HG02884 (cell line): Measurements from ENCODE around the gene HRAS.
A peak's percentile ranks its signal among the peaks of the same experiment; 100 is the strongest.
"Not testable (repeated sequence)": the region's sequence is repeated elsewhere in the genome, so short reads cannot be mapped to it uniquely, and the experiment has no call there.

ENCODE experiments used
- ATAC-seq: cut with Tn5 transposase; IDR thresholded peaks from one replicate; pipeline ENCODE4 v1.9.1; 2021; ENCODE audit warnings: mild to moderate bottlenecking, moderate library complexity; ENCODE audit not compliant: unreplicated experiment

The HRAS gene

GRCh38 chr11:535519-536454, at the start of gene HRAS:
Gene HRAS, minus strand, starts transcription at chr11:535576.
- peak; percentile 67 for ATAC-seq

GRCh38 chr11:584287-584686, 48.9 kb upstream of the HRAS start:
- no peak for ATAC-seq

- ATAC-seq: no peak
Observed at GRCh38 chr11:581752-582151, 46.4 kb upstream of the HRAS start.

- ATAC-seq: no peak
Observed at GRCh38 chr11:581342-581741, 46.0 kb upstream of the HRAS start.

GRCh38 chr11:579830-580601, 44.6 kb upstream of the HRAS start:
- no peak for ATAC-seq

- no peak for ATAC-seq
Observed at GRCh38 chr11:578276-579035, 43.1 kb upstream of the HRAS start.

GRCh38 chr11:577611-577894, 42.2 kb upstream of the HRAS start:
- no peak for ATAC-seq

GRCh38 chr11:576811-577610, 41.6 kb upstream of the HRAS start:
- ATAC-seq: no peak

- ATAC-seq: peak; percentile 83
Observed at GRCh38 chr11:575996-576768, 40.8 kb upstream of the HRAS start, which contains the start of gene PHRF1. Gene PHRF1, plus strand, starts transcription at chr11:576470. Its CDS starts 5,043 bp downstream, at chr11:581513.

GRCh38 chr11:575313-575995, 40.1 kb upstream of the HRAS start:
- peak; percentile 22 for ATAC-seq

- no peak for ATAC-seq
Observed at GRCh38 chr11:574632-575312, 39.4 kb upstream of the HRAS start.

GRCh38 chr11:574031-574570, 38.7 kb upstream of the HRAS start:
- not testable (repeated sequence) for ATAC-seq

- no peak for ATAC-seq
Observed at GRCh38 chr11:573146-573759, 37.9 kb upstream of the HRAS start.

GRCh38 chr11:571802-572185, 36.4 kb upstream of the HRAS start:
- no peak for ATAC-seq

GRCh38 chr11:569158-569885, 33.9 kb upstream of the HRAS start:
- ATAC-seq: no peak

GRCh38 chr11:568306-569157, 33.2 kb upstream of the HRAS start:
- ATAC-seq: peak; percentile 87
